Panc1 (cell line): ENCODE results near the gene ZNF462.

Experiments
- CTCF ChIP-seq: fragments of 450-650 bp; IDR thresholded peaks from 2 replicates; pipeline ENCODE4 v1.5.1; 2017; ENCODE audit warnings: mild to moderate bottlenecking
- POLR2AphosphoS5 ChIP-seq: IDR thresholded peaks from 2 replicates; pipeline ENCODE4 v1.6.1; 2012; ENCODE audit warnings: mild to moderate bottlenecking, low read depth, low read length, moderate library complexity
- REST ChIP-seq, 2 experiments: IDR thresholded peaks; 2 replicates each; pipeline ENCODE4 v1.6.1; 2011 to 2012; ENCODE audit warnings: low read depth in 2 of 2, control low read depth in 1 of 2, low read length in 1 of 2, mild to moderate bottlenecking in 1 of 2, moderate library complexity in 1 of 2; ENCODE audit not compliant: insufficient read depth in 1 of 2
- SIN3A ChIP-seq: IDR thresholded peaks from 2 replicates; pipeline ENCODE4 v1.6.1; 2012; ENCODE audit warnings: low read depth, mild to moderate bottlenecking, low read length, moderate library complexity, borderline replicate concordance; ENCODE audit not compliant: insufficient read depth
- TCF7L2 ChIP-seq: IDR thresholded peaks from 2 replicates; pipeline ENCODE4 v1.6.1; 2011; ENCODE audit warnings: mild to moderate bottlenecking, low read depth, low read length, inconsistent platforms

GRCh38 chr9:106969696-106970095 is 106.7 kb downstream of the ZNF462 start:
- TF ChIP-seq POLR2AphosphoS5 (no peak), CTCF (no peak), REST (IDR thresholded peaks at IDR 0.05; ENCODE audit: insufficient read depth in 1 of 2, low read depth in 2 of 2, low read length in 1 of 2) (no peak), TCF7L2 (no peak), SIN3A (no peak)
